Tibial nerve (tissue), 3 donors: ENCODE data around the gene PTPRK.

Experiments used
- CTCF ChIP-seq, 5 experiments: fragments of 200-600 bp in 3 of 5; fragments of 450-650 bp in 2 of 5; sonication (generic) in 3 of 5; IDR thresholded peaks; one replicate each; pipeline ENCODE4 v1.5.1; 2016 to 2019; ENCODE audit warnings: antibody characterized with exemption in 5 of 5, mild to moderate bottlenecking in 3 of 5, moderate library complexity in 2 of 5
- POLR2A ChIP-seq, 2 donors: fragments of 450-650 bp; IDR thresholded peaks; one replicate each; pipeline ENCODE4 v1.6.1; 2017; ENCODE audit warnings: antibody characterized with exemption in 2 of 2, mild to moderate bottlenecking in 2 of 2, moderate library complexity in 2 of 2

- TF ChIP-seq CTCF (IDR thresholded peaks at IDR 0.05) (no peak), POLR2A (IDR thresholded peaks at IDR 0.05) (no peak)
Measured at GRCh38 chr6:127990074-127990473, 530.3 kb downstream of the PTPRK start.
